Esophagus muscularis mucosa (tissue), 4 donors: ENCODE results near the gene SFR1. TPM values are rescaled to one million over a fixed set of nuclear protein-coding genes. Genes with fewer than 3 reads are reported as not detected.

ENCODE experiments used
- DNase-seq: peaks from one replicate; pipeline ENCODE4 v3.0.0-alpha.2; 2017; ENCODE audit errors: extremely low spot score
- H3K27ac ChIP-seq, 4 donors: fragments of 200-600 bp; sonication (generic); replicated peaks in 1 of 4; 1 replicate in 3 of 4; 2 replicates in 1 of 4; pipeline ENCODE4 v1.5.1; 2016 to 2019; ENCODE audit warnings: mild to moderate bottlenecking in 1 of 4
- H3K27me3 ChIP-seq, 4 donors: fragments of 200-600 bp; sonication (generic); one replicate each; pipeline versions ENCODE4 v1.5.1 to v1.6.0; 2016 to 2019
- H3K36me3 ChIP-seq, 4 donors: fragments of 200-600 bp; sonication (generic); one replicate each; pipeline ENCODE4 v1.5.1; 2016 to 2019
- H3K4me1 ChIP-seq, 4 donors: fragments of 200-600 bp; sonication (generic); one replicate each; pipeline ENCODE4 v1.5.1; 2016 to 2019
- H3K4me3 ChIP-seq, 4 donors: fragments of 200-600 bp; sonication (generic); 1 replicate in 2 of 4; 2 replicates in 2 of 4; pipeline ENCODE4 v1.5.1; 2016 to 2019; ENCODE audit warnings: mild to moderate bottlenecking in 4 of 4, moderate library complexity in 1 of 4
- H3K9me3 ChIP-seq, 4 donors: fragments of 200-600 bp; sonication (generic); 1 replicate in 3 of 4; 2 replicates in 1 of 4; pipeline ENCODE4 v1.5.1; 2016 to 2019
- EP300 ChIP-seq: sonication (generic); formaldehyde crosslinking; IDR thresholded peaks from one replicate; pipeline ENCODE4 v1.6.1; 2017; ENCODE audit warnings: antibody characterized with exemption
- POLR2A ChIP-seq: fragments of 450-650 bp; IDR thresholded peaks from one replicate; pipeline ENCODE4 v1.6.1; 2017; ENCODE audit warnings: antibody characterized with exemption, moderate library complexity, mild to moderate bottlenecking, low read depth
- POLR2AphosphoS5 ChIP-seq, 2 donors: sonication (generic); formaldehyde crosslinking; IDR thresholded peaks; one replicate each; pipeline ENCODE4 v1.6.1; 2017; ENCODE audit warnings: antibody characterized with exemption in 2 of 2
- WGBS: methylation state at CpG from one replicate; pipeline ENCODE4 v1.1.5; 2018; 5-methylcytosine and 5-hydroxymethylcytosine counted together
- intact Hi-C: fragments of 100-400 bp; cut with DNase I; formaldehyde crosslinking; loops from one replicate; pipeline ENCODE4 v1.15.1; 2023
- total RNA-seq, 4 donors: library from RNA; depleted of rRNA; stranded (reverse); fragments of >200 nt; gene quantifications; one replicate each; pipeline versions ENCODE4 v1.1.0 to v1.2.1, GENCODE V29; 2016
- TF ChIP-seq, protein P1 (sequence below), 3 experiments: fragments of 200-600 bp in 2 of 3; fragments of 450-650 bp in 1 of 3; sonication (generic) in 2 of 3; IDR thresholded peaks; one replicate each; pipeline ENCODE4 v1.5.1; 2017 to 2019; ENCODE audit warnings: antibody characterized with exemption in 3 of 3, mild to moderate bottlenecking in 2 of 3, moderate library complexity in 1 of 3

The SFR1 gene
- total RNA-seq, 4 donors from 2014 or later: 4.9 to 9.1 (median 7.8) TPM

DNA sequence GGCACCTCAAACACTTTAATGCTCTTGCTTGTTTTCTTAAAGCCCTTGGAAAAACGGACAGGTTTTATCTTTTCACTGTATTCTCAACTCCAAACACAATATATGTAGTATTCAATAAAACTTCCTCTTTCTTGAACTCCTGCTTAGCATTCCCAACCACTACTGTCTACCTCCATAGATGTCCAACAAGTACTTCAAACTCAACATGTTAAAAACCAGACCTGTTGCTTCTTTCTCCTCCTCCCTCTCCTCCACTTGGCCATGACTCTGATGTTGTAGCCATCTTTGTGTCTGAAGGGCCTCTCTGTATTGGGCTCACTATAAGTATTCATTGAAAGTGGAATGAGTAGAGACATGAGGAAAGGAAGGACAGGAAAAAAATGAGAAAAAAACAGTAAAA is 20.1 kb upstream of the SFR1 start:
- TF ChIP-seq POLR2A: no peak
- TF ChIP-seq EP300: no peak
- no peak for TF ChIP-seq POLR2AphosphoS5 (IDR thresholded peaks at IDR 0.05)
- TF ChIP-seq, protein P1, sequence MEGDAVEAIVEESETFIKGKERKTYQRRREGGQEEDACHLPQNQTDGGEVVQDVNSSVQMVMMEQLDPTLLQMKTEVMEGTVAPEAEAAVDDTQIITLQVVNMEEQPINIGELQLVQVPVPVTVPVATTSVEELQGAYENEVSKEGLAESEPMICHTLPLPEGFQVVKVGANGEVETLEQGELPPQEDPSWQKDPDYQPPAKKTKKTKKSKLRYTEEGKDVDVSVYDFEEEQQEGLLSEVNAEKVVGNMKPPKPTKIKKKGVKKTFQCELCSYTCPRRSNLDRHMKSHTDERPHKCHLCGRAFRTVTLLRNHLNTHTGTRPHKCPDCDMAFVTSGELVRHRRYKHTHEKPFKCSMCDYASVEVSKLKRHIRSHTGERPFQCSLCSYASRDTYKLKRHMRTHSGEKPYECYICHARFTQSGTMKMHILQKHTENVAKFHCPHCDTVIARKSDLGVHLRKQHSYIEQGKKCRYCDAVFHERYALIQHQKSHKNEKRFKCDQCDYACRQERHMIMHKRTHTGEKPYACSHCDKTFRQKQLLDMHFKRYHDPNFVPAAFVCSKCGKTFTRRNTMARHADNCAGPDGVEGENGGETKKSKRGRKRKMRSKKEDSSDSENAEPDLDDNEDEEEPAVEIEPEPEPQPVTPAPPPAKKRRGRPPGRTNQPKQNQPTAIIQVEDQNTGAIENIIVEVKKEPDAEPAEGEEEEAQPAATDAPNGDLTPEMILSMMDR (IDR thresholded peaks at IDR 0.05): no peak
- intact Hi-C loops: no loop called here
- 88% methylated on average over 1 of the region's 1 CpG for WGBS
- H3K27ac ChIP-seq: no peak overlapping the region
- H3K9me3 ChIP-seq: peaks cover 0 to 4% (median 0%) of the 10 kb centered on the region in 4 donors
- peaks cover 0 to 6% (median 0%) of the 10 kb centered on the region in 4 donors for H3K4me1 ChIP-seq
- H3K27me3 ChIP-seq: no peaks in the 10 kb centered on the region
- no peaks in the 10 kb centered on the region for H3K36me3 ChIP-seq
- no peak for DNase-seq
- no peak overlapping the region for H3K4me3 ChIP-seq

DNA sequence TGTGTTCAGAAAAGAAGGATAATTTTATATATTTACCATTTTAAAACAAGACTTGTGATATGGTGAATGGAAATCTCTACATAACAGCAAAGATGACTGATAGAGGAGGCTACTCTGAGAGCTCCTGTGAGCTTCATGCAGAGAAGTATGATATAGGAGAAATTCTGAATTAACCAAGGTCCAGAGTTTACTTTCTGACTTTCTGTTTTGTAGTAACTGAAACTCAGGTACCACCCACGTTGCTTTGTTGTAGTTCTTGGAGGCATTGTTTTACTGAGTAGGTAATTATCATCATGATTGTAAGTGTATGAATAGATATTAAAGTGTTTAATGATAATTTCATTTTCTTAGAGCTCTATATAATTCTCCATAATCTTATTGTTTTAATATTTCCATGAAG is 18.0 kb upstream of the SFR1 start:
- no peak for DNase-seq
- no peaks in the 10 kb centered on the region for H3K9me3 ChIP-seq
- H3K4me1 ChIP-seq: peaks cover 0 to 6% (median 0%) of the 10 kb centered on the region in 4 donors
- no peak overlapping the region for H3K4me3 ChIP-seq
- 53% methylated on average over 1 of the region's 1 CpG for WGBS
- no peak for TF ChIP-seq POLR2AphosphoS5 (IDR thresholded peaks at IDR 0.05)
- no peak for TF ChIP-seq POLR2A
- TF ChIP-seq, protein P1 (IDR thresholded peaks at IDR 0.05): no peak
- no peak for TF ChIP-seq EP300
- H3K27ac ChIP-seq: no peak overlapping the region
- H3K36me3 ChIP-seq: no peaks in the 10 kb centered on the region
- intact Hi-C loops: no loop called here
- no peaks in the 10 kb centered on the region for H3K27me3 ChIP-seq

DNA sequence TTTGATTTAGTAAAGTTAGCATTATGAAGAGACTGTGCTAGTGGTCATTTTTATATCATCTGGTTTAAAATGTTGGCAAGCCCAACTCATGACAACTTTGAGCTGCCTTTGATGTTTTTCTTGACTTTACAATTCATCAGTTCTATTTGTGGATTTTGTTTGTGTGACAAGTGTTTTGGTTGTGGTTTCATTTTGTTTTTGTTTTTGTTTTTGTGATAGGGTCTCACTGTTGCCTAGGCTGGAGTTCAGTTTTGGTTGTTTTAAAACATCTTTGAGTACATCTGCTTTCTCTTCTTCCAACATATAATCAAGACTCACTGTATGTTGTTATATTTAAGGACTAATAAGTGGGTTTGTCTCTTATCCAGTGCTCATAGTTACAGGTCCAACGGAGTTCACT is 17.6 kb upstream of the SFR1 start:
- Histone ChIP-seq H3K4me3 (no peak overlapping the region), H3K9me3 (no peaks in the 10 kb centered on the region), H3K27me3 (no peaks in the 10 kb centered on the region), H3K4me1 (peaks cover 0 to 6% (median 0%) of the 10 kb centered on the region in 4 donors), H3K36me3 (no peaks in the 10 kb centered on the region), H3K27ac (no peak overlapping the region)
- no peak for DNase-seq
- WGBS: 68% methylated on average over 1 of the region's 1 CpG
- intact Hi-C loops: no loop called here
- TF ChIP-seq, protein P1 (IDR thresholded peaks at IDR 0.05): no peak
- TF ChIP-seq POLR2AphosphoS5 (IDR thresholded peaks at IDR 0.05) (no peak), POLR2A (no peak), EP300 (no peak)

DNA sequence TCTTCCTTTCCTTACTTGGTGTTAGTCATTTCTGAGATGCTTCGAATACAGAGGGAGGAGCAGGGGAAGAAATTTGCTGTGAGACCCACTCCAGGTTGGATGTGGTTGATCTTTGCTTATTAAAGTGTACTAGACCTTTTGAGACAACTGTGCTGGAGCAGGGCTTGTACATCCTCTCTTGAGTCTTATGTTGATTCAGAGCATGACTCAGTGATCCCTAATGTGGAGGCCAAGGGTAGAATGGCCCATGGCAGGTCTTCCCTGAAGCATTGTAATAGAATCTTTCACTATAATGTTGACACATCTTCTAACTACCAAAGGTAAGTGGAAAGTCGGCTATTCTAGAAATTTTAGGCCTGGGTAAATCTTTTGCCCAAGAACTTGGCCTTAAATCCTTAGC is 17.0 kb upstream of the SFR1 start:
- intact Hi-C loops: no loop called here
- no peak for DNase-seq
- no peak overlapping the region for H3K27ac ChIP-seq
- H3K36me3 ChIP-seq: no peaks in the 10 kb centered on the region
- WGBS: 100% methylated on average over 2 of the region's 2 CpGs
- no peaks in the 10 kb centered on the region for H3K9me3 ChIP-seq
- TF ChIP-seq EP300 (no peak), POLR2AphosphoS5 (IDR thresholded peaks at IDR 0.05) (no peak), POLR2A (no peak)
- TF ChIP-seq, protein P1 (IDR thresholded peaks at IDR 0.05): no peak
- peaks cover 0 to 6% (median 0%) of the 10 kb centered on the region in 4 donors for H3K4me1 ChIP-seq
- no peaks in the 10 kb centered on the region for H3K27me3 ChIP-seq
- H3K4me3 ChIP-seq: no peak overlapping the region
